A673 (cell line): ENCODE results near the gene IQCF5.

ENCODE experiments used
- CTCF ChIP-seq: fragments of 300-800, 200-600 bp; sonication (generic); conservative IDR thresholded peaks from 2 replicates; pipeline ENCODE4 v1.5.1; 2017; ENCODE audit warnings: low read depth, mild to moderate bottlenecking, antibody characterized with exemption, low read length, moderate library complexity, mixed read lengths
- EZH2 ChIP-seq: fragments of 200-600 bp; sonication (generic); IDR thresholded peaks from 2 replicates; pipeline ENCODE4 v1.6.1; 2017; ENCODE audit warnings: borderline replicate concordance, low read depth, mild to moderate bottlenecking, mixed read lengths, antibody characterized with exemption, low read length; ENCODE audit not compliant: poor library complexity, severe bottlenecking

GRCh38 chr3:51886447-51886846, 11.0 kb upstream of the IQCF5 start:
- no peak for TF ChIP-seq EZH2
- TF ChIP-seq CTCF: no peak
